ENCODE data around the gene PIWIL4. TPM values are rescaled to one million over a fixed set of nuclear protein-coding genes. Genes with fewer than 3 reads are reported as not detected.
"Not testable (repeated sequence)": the region's sequence is repeated elsewhere in the genome, so short reads cannot be mapped to it uniquely, and the experiment has no call there.

PIWIL4 gene
- total RNA-seq, 2 experiments from 2014 or later = 0.15 to 0.22 TPM

- ChIA-PET CTCF (ENCODE audit: unreplicated experiment) (no interaction called here), POLR2A (interaction anchor here (0.7 to 1.0 kb wide), 2 partner anchors 40 to 1020 kb away, joined by 3 read pairs; no protein-coding TSS in a partner anchor)
- no peak overlapping the region for H3K4me2 ChIP-seq (ENCODE audit: low read length)
- no peak for TF ChIP-seq EZH2phosphoT487 (IDR thresholded peaks at IDR 0.05; ENCODE audit: borderline replicate concordance, low read depth, low read length)
- TF ChIP-seq CTCF (conservative IDR thresholded peaks at IDR 0.05; ENCODE audit: low read length) = no peak
- H3K9me2 ChIP-seq (ENCODE audit: insufficient read depth, low read length) = no peaks in the 10 kb centered on the region
- H3K27ac ChIP-seq (ENCODE audit: low read depth, low read length, poor library complexity, severe bottlenecking) = no peak overlapping the region
- no peaks in the 10 kb centered on the region for H3K9me3 ChIP-seq (ENCODE audit: low read length)
- no TSS peak for BruUV-seq (replicated peaks)
- H2AFZ ChIP-seq (ENCODE audit: low read length) = no peak overlapping the region
- no peaks in the 10 kb centered on the region for H3K4me1 ChIP-seq (ENCODE audit: insufficient read depth, low read length, poor library complexity, severe bottlenecking)
- H3K79me2 ChIP-seq (ENCODE audit: insufficient read depth, low read depth, low read length) = no peaks in the 10 kb centered on the region
- no peaks in the 10 kb centered on the region for H4K20me1 ChIP-seq (ENCODE audit: insufficient read depth, low read length)
- DNase-seq (ENCODE audit: low spot score) = no peak
- no peak overlapping the region for H3K4me3 ChIP-seq (ENCODE audit: low read depth, low read length, poor library complexity, severe bottlenecking)
- no peaks in the 10 kb centered on the region for H3K36me3 ChIP-seq (ENCODE audit: insufficient read depth, low read length)
- intact Hi-C loops (cut with micrococcal nuclease; ENCODE audit: unreplicated experiment) = no loop called here
These were observed 72.9 kb downstream of the PIWIL4 start for GRCh38 chr11:94639901-94640721.

- Histone ChIP-seq H3K9me2 (ENCODE audit: insufficient read depth, low read length) (no peaks in the 10 kb centered on the region), H3K27ac (ENCODE audit: low read depth, low read length, poor library complexity, severe bottlenecking) (no peak overlapping the region), H2AFZ (ENCODE audit: low read length) (no peak overlapping the region), H3K9me3 (ENCODE audit: low read length) (no peaks in the 10 kb centered on the region), H3K4me1 (ENCODE audit: insufficient read depth, low read length, poor library complexity, severe bottlenecking) (no peaks in the 10 kb centered on the region), H3K4me2 (ENCODE audit: low read length) (no peak overlapping the region), H4K20me1 (ENCODE audit: insufficient read depth, low read length) (no peaks in the 10 kb centered on the region), H3K36me3 (ENCODE audit: insufficient read depth, low read length) (no peaks in the 10 kb centered on the region), H3K4me3 (ENCODE audit: low read depth, low read length, poor library complexity, severe bottlenecking) (no peak overlapping the region), H3K79me2 (ENCODE audit: insufficient read depth, low read depth, low read length) (no peaks in the 10 kb centered on the region)
- TF ChIP-seq EZH2phosphoT487 (IDR thresholded peaks at IDR 0.05; ENCODE audit: borderline replicate concordance, low read depth, low read length) (no peak), CTCF (conservative IDR thresholded peaks at IDR 0.05; ENCODE audit: low read length) (no peak)
- intact Hi-C loops (cut with micrococcal nuclease; ENCODE audit: unreplicated experiment) = no loop called here
- no TSS peak for BruUV-seq (replicated peaks)
- CTCF ChIA-PET (ENCODE audit: unreplicated experiment) = no interaction called here
- no peak for DNase-seq (ENCODE audit: low spot score)
- POLR2A ChIA-PET = no interaction called here
These were observed 74.1 kb downstream of the PIWIL4 start for GRCh38 chr11:94641167-94641761.

- H3K9me3 ChIP-seq (ENCODE audit: low read length); H4K20me1 ChIP-seq (ENCODE audit: insufficient read depth, low read length); H3K4me3 ChIP-seq (ENCODE audit: low read depth, low read length, poor library complexity, severe bottlenecking); H3K27ac ChIP-seq (ENCODE audit: low read depth, low read length, poor library complexity, severe bottlenecking); H3K79me2 ChIP-seq (ENCODE audit: insufficient read depth, low read depth, low read length); H3K4me2 ChIP-seq (ENCODE audit: low read length); intact Hi-C loops (cut with micrococcal nuclease; ENCODE audit: unreplicated experiment); POLR2A ChIA-PET; H3K36me3 ChIP-seq (ENCODE audit: insufficient read depth, low read length); CTCF ChIA-PET (ENCODE audit: unreplicated experiment); H3K9me2 ChIP-seq (ENCODE audit: insufficient read depth, low read length); DNase-seq (ENCODE audit: low spot score); BruUV-seq (replicated peaks); H3K4me1 ChIP-seq (ENCODE audit: insufficient read depth, low read length, poor library complexity, severe bottlenecking); H2AFZ ChIP-seq (ENCODE audit: low read length): not testable (repeated sequence)
These were observed 76.0 kb downstream of the PIWIL4 start for GRCh38 chr11:94643186-94643585.
